Measurements from ENCODE around the gene ETHE1.

ETHE1 gene, protein sequence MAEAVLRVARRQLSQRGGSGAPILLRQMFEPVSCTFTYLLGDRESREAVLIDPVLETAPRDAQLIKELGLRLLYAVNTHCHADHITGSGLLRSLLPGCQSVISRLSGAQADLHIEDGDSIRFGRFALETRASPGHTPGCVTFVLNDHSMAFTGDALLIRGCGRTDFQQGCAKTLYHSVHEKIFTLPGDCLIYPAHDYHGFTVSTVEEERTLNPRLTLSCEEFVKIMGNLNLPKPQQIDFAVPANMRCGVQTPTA

DNA sequence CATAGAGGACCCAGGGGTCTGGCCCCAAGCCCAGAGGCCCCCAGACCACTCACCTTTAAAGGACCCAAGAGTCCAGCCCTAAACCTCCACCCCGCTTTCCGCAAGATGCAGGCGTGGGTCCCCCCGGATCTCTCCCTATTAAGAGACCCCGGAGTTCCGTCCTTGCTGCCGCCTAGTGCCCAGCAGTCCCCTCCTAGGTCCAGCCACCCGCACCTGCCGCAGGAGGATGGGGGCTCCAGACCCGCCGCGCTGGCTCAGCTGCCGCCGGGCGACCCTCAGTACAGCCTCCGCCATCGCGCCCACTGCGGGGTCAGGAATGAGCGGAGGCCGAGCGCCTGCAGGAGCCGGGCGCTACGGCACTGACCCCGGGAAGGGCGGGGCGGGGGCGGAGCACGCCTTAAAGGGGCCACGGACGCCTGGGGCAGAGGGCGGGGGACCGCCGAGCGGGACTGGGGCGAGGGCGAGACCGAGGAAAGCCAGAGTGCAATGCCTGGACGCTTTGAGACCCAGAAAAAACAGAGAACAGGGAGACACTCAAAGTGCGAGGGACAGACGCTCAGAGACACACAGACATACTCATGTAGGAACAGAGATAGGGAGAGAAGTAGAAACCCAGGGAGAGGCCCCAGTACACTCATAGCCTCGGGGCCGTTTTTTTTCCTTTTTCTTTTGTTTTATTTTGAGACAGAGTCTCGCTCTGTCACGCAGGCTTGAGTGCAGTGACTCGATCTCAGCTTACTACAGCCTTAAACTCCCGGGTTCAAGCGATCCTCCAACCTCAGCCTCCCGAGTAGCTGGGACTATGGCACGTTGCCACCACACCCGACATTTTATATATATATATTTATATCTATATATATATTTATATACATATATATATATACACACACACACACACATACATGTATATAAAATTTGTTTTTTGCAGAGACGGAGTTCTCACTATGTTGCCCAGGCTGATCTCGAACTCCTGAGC, at the start of gene ETHE1:
Gene ETHE1, minus strand, starts transcription at position 318 of the 976 bp plus-strand sequence. Its CDS starts 24 bp downstream, at position 294.
- peak; percentile 75 for DNase-seq

DNA sequence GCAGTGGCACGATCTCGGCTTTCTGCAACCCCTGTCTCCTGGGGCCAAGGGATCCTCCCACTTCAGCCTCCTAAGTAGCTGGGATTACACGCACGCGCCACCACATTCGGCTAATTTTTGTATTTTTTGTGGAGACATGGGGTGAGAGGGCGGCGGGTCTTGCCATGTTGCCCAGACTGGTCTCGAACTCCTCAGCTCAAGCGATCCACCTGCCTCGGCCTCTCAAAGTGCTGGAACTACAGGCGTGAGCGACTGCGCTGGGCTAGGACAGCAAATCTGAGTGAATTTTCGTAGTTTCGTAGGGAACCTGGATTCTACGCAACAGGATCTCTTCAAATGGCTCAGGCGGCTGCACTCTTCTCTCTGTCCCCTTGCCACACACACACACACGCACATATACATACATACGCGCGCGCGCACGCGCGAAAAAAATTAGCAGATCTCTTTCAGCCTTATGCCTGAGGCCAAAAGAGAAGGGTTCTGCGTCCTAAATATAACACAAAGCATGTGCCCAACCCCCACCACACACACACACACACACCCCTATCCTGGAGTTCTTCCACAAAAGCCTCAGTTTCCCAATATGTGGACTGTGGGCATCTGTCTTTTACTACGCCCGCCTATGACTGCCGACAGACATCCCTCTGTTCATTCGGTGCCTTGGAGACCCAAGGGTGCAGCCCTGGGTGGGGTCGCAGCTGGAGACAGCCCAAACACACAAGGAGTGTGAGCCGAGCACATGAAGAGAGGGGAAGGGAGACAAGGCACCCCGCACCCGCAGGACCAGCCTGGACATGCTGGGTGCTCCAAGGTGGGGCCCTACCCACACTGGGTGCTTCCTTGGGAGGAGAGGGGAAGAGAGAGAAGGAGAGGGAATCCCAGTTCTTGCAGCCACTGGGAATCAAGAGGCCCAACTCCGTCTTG, 49.2 kb upstream of the ETHE1 start:
- no peak for DNase-seq

DNA sequence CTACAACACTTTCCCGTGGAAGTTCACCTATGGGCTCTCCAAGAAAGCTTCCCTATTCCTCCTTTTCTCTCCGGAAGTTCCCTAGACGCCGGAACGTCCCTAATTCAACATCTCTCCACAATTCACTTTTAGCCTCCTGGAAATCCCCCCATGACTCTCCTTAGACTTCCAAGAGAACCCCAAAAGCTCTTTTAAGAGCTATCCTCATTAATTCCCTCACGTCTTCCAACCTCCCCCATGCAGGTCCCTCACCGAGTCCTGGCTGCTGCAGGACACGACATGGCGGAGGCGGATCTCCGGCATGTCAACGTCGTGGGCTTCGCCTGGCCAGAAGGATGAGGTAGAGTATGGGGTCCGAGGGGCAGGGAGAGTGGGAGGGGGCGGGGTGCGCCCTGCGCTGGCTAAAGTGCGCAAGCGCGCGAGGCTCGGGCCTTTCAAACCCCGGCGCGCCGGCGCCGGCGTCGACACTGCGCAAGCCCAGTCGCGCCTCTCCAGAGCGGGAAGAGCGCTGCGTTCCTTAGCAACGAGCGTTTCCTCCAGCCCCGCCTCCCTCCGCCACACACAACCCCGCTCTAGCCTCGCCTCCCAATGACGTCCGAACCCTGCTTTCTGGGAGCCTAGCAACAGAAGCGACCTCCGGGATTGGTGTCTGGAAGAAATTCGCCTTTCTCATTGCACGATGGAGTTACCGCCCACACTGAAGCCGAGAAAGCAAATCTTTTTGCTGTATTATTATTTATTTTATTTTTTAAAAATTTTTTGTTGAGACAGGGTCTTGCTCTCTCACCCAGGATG, 48.4 kb upstream of the ETHE1 start, which contains the start of the genes PINLYP and XRCC1:
Gene PINLYP, plus strand, starts transcription at position 646 of the 795 bp plus-strand sequence. CDS start 1,391 bp downstream, outside the sequence.
Gene XRCC1, minus strand, starts transcription at position 372 of the 795 bp plus-strand sequence. Its CDS starts 69 bp downstream, at position 303.
- DNase-seq: peak; percentile 95

DNA sequence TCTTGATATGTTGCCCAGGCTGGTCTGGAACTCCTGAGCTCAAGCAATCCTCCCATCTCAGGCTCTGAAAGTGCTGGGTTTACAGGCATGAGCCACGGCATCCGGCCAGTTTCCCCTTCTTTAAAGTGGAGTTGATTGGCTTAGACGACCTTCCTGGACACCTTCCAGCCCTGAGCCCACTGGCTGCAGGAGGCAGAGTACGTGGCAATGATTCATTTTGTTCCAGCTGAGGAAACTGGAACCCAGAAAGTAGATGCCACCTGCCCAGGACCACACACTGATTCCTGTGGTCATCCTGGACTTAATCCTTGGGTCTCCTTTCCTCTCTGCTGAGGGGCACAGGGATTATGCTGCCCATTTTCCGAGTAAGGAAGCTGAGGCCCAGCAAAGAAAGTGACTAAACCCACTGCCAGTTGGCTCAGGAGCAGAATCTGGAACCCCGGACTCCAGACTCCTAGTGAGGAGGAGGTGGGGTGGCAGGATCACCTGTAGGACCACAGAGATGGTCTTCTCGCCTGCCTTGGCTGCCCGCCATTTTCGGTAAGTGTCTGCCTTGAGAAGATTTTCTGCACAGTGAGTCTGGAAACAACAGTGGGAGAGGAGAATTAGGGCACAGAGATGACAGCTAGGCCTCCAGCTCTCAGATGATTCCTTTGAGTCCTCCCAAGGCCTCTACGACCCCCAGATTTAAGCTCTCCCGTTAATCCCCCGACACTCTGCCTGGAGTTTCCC, 47.6 kb upstream of the ETHE1 start:
- DNase-seq: no peak

DNA sequence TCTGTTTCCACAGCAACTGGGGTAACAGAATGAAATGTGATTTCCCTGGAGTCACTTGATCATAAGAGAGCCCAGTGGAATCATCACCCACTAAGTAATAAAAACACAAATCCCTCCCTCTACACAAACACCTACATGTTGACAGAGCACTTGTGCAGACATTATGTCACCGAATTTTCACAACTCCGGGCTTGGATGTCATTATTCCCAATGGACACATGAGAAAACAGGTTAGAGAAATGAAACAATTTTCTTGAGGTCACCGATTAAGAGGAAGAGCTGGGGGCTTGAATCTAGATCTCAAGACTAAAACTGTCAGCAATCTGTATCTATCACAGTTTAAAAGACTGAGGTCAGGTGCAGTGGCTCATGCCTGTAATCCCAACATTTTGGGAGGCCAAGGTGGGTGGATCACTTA, 45.2 kb upstream of the ETHE1 start:
- DNase-seq: no peak

DNA sequence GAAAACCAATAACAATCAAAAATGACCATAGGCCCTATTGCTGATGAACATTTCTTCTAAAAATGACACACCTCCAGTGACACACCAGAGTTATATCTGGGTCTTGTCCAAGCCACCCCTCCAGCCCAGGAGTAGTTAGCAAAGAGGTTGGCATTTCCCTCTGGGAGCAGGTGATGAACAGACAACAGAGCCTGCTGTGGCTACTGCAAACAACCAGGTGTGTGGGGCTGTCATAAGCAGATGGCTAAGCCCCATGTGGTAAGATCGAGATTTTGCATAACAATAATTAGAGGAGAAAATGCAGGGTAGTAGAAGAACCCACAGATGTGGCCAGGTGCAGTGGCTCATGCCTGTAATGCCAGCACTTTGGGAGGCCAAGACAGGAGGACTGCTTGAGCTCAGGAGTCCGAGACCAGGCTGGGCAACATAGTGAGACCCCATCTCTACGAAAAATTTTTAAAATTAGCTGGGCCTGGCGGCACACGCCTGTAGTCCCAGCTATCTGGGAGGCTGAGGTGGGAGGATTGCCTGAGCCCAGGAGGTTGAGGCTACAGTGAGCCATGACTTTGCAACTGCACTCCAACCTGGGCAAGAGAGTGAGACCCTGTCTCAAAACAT, 43.3 kb upstream of the ETHE1 start:
- DNase-seq: no peak

DNA sequence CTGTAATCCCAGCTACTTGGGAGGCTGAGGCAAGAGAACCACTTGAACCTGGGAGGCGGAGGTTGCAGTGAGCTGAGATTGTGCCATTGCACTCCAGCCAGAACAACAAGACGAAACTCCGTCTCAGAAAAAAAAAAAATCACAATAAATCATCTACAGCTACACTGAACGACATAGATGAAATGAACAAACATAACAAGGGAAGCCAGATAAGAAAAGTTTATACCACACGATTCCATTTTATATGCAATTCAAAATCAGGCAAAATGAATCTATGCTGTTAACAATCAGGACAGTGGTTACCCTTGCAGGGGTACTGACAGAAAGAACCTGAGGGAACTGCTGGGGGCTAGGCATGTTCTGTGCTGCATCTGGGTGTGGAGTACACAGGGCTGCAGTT, 42.7 kb upstream of the ETHE1 start:
- DNase-seq: no peak

DNA sequence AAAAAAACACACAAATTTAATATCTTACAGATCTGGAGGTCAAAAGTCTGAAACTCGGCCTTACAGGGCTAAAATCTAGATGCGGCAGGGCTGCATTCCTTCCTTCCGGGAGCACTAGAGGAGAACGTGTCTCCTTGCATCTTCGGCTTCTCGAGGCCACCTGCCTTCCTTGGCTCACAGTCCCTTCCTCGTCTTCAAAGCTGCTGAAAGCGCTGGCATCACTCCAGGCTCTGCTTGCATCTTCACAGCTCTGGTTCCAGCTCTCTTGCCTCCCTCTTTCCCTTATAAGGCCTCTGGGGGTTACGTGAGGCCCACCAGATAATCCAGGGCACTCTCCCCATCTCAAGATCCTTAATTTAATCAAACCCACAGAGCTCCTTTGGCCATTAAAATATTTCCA, 37.8 kb upstream of the ETHE1 start:
- no peak for DNase-seq

DNA sequence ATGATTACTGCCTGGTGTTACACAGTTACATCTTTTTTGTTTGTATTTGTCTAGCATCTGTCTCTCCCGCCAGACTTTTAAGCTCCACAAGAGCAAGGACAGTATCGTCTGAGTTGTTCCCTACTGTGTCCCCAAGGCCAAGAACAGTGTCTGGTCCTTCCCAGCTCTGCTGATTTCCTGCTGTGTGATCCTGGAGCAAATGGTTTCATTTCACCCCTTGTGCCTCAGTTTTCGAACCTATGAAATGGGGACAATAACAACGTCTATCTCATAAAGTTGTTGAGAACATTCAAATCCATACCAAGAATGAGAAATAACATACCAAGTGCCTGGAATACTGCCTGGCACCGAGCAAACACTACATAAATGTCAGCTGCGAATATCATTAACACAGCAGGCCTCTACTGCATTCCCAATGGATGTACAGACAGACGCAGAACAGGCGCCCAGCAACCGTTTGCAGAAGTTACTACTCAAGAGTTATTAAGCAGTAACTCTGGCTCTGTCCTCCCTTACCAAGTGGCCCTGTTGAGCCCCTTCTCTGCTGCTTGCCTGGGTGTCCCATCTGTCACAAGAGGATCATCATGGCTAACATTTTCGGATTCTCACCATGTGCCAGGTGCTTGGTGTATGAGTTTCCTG, 36.9 kb upstream of the ETHE1 start:
- no peak for DNase-seq

DNA sequence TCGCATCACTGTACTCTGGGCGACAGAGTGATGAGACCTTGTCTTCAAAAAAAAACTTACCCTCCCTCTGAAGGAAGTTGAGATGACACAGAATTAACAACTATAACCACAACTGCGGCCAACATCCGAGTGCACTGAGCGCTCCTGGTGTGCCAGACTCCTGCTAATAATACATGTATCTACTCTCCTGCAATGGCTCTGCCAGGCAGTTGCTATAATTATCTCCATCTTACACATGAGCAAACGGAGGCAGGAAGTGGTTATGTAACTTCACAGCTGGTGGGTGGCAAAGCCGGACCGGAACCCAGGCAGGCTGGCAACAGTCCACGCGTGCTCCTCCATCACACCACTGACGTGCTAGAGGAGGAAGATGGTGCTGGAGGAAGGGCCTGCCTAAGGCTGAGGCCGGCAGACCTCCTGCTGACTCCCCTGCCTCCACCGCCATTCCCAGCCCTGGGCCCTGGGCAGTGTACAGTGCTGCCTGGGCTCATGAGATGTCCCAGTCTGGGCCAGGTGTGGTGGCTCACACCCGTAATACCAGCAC, 35.8 kb upstream of the ETHE1 start:
- DNase-seq: peak; percentile 86

DNA sequence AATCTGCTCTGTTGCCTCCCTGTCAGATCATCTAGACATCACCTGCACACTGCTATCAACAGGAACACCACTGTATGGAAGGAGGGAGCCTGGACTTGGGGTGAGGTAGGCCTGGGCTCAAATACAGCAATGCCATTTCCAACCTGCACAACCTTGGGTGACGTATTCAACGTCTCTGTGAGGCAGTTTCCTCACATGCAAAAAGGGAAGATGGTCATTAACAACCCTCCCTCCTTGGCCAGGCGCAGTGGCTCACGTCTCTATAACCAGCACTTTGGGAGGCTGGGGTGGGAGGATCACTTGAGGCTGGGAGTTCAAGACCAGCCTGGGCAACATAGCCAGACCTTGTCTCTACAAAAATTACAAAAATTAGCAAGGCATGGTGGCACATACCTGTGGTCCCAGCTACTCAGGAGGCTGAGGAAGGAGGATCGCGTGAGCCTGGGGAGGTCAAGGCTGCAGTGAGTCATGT, 35.3 kb upstream of the ETHE1 start:
- DNase-seq: no peak

DNA sequence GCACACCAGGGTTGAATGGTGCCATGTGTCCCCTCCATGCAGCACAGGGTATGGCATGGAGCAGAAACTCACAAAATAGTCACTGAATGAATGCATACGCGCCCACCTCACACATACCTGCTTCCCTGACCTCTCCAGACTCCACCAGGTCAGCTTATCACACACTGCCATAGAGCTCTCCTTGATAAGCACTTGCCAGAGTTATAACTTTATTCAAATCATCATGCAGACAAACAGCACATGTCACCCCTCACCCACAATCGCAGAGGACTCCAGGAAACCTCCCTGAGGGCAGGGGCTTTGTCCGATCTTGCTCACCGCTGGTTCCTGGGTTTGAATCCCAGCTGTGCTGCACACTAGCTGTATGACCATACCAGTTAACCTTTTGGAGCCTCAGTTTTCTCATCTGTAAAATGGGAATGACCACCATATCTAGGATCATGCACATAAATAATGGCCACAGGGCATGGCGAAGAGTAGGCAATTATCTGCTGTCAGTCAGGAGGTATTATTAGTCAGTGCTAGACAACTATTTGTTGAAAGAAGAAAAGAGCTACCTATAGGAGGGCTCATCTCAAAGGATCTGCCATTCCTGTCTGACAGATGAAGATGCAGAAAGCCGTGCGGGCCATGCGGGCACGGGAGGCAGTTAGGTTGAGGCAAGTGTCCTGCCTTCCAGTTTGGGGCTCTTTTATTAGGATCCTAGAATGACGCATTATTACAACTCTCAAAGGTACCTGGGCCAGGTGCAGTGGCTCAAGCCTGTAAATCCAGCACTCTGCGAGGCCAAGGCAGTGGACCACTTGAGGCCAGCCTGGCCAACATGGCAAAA, 34.4 kb upstream of the ETHE1 start:
- no peak for DNase-seq

DNA sequence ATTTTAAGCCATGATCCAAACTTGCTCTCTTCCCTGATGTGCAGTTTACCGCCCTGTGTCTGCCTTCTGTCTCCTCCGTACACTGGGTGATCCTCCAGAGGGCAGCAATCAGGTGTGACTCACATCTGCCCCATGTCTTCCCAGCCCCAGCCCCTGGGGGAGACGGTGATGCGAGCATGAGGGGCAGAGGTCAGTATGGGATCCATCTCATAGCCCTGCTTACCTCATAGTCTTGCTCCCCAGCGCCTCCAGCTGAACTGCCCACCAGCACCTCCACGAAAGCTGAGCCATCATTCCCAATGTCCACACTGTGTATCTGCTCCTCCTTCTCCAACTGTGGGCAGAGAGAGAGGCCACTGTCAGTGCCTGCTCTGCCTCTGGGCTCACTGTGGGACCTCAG, 33.7 kb upstream of the ETHE1 start:
- no peak for DNase-seq

DNA sequence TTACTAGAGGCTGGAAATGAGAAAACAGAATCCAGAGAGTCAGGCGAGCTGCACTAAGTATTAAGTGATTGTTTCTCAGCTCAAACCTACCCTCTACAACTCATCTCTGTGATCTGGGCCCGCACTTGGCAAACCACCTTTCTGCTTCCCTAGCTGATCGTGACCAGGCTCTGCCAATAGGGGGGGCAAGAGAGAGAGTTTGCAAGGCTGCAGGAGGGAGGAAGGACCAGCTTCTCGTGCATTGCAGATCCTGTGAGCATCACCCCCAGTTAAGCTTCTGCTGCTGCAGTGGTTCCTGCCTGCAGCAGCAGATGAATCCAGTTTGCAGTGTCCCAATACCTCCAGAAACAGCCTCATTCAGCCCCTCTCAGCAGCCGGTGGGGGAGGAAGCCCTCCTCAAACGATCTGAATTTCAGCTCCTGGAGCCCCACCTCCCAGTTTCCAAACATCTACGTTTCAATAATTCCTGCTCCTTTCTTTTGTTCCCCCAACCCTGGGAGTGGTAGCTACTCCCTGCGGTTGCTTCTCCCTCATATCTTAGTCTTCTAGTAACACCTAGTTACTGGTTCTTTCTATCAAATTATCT, 28.3 kb upstream of the ETHE1 start:
- DNase-seq: peak; percentile 88

DNA sequence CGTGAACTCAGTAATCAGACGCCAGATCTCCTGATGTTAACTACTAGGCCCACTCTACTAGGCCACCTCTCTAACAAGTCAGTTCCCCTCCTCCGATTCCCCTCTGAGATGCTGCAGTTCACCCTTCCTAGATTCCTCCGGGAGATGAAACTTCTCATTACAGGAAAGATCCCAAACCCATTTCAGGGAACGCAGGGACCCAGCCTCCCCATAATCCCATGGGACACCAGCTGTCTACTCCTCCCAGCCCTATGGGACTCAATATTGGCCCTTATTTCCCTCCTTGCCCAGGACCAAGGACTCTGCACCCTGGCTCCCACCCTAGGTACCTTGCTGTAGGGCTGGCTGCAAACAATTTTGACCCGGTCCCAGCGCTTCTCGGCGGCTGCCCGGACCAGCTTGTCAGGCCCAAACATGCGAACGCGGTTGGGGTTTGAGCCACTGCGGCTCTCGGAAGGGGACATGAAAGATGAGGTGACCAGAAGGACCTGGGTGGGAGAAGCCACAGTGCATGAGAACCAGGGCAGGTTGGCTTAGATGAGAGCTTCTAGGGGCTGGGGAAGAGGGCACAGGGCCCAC, 27.4 kb upstream of the ETHE1 start:
- DNase-seq: no peak

DNA sequence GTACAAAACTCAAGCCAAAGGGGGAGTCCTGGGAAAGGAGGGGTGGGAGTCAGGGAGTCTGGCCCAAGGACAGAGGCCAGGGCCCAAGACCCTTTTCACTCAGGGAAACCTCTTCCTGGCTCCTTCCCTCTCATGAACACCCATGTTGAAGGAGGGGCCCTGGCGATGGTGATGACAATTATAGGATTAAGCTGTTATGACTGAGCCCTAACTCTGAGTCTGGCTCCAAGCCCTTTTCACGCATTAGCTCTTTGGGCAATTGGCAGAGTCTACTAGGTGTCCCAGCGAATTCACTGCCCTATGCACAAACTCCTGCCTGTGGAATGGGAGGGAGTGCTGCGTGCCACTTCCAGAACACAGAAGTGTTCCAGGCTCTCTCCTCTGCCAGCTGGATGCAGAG, 26.7 kb upstream of the ETHE1 start:
- DNase-seq: no peak

DNA sequence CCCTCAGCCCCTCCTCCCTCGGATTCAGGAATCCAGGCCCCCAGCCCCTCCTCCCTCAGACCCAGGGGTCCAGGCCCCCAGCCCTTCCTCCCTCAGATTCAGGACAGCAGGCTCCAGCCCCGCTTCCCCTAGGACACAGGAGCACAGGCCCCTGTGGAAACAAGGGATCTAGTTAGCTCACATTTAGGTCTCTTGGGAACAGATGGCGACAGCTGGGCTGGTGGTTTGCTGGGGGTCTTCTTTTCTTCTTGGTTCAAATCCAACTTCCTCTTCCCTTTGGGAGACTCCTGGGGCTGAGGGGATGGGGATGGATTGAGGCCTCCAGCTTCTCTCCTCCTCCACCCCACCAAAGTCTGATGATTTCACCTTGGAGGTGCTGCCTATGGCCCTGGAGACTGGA, 25.6 kb upstream of the ETHE1 start:
- DNase-seq: no peak

DNA sequence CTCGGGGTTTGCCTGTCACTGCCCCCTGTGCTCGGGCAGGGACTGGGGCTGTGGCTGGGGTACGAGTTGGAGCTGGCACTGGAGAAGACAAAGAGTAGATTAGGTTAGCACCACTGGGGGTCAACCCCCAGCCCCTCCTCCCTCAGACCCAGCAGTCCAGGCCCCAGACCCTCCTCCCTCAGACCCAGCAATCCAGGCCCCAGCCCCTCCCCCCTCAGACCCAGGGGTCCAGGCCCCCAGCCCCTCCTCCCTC, 25.1 kb upstream of the ETHE1 start:
- no peak for DNase-seq
